ENCODE results near the gene COPA.
"Not testable (repeated sequence)": the region's sequence is repeated elsewhere in the genome, so short reads cannot be mapped to it uniquely, and the experiment has no call there.

COPA gene

DNA sequence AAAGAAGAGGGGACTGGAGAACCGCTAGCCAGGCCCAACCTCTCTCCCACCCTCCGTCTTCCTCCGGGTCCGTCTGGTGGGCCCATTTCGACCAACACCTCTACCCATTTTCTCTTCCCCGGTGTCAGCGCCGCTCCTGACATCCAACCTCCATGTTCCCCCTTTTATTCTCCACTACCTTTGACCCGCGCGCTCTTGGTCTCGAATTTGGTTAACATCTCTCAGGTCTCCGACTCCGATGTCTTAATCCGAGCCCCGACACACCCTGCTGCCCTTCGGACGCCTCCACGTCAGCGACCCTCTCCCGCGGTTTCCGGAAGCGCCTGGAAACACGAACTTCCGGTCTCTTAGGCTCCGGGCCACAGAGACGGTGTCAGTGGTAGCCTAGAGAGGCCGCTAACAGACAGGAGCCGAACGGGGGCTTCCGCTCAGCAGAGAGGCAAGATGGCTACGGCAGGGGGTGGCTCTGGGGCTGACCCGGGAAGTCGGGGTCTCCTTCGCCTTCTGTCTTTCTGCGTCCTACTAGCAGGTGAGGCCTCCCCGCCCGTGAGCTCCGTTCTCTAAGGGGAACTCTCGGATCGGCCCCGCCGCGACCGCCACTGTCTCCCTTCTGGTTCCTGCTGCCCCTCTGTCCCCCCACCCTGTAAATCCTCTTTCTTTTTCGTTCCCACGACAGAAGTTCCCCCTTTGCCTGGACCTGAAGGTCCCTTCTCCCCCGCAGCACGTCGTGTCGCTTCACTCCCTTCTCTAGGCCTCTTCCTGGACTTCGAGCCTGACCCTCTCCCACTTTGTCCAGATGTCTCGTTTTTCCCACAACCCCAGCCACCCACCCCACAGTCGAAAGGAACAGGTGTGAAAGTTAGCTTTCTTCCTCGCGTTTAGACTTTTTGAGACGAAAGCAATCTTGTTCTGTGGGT is at the start of gene COPA, which contains the start of gene NCSTN:
TSS of gene COPA (minus strand) at position 298 of the 917 bp plus-strand sequence. CDS start at position 218, 80 bp downstream.
TSS of gene NCSTN (plus strand) at position 431 of the 917 bp plus-strand sequence. CDS start at position 445, 14 bp downstream.
- DNase-seq, result peak; percentile 79

DNA sequence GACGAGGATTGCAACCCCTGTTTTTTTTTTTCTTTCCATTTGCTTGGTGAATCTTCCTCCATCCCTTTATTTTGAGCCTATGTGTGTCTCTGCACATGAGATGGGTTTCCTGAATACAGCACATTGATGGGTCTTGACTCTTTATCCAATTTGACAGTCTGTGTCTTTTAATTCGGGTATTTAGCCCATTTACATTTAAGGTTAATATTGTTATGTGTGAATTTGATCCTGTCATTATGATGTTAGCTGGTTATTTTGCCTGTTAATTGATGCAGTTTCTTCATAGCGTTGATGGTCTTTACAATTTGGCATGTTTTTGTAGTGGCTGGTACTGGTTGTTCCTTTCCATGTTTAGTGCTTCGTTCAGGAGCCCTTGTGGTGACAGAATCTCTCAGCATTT is 45.4 kb upstream of the COPA start:
- not testable (repeated sequence) for DNase-seq

DNA sequence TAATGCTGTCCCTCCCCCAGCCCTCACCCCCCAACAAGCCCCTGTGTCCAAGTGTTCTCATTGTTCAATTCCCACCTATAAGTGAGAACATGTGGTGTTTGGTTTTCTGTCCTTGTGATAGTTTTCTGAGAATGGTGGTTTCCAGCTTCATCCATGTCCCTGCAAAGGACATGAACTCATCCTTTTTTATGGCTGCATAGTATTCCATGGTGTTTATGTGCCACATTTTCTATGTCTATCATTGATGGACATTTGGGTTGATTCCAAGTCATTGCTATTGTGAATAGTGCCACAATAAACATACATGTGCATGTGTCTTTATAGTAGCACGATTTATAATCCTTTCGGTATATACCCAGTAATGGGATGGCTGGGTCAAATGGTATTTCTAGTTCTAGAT is 41.8 kb upstream of the COPA start:
- not testable (repeated sequence) for DNase-seq

DNA sequence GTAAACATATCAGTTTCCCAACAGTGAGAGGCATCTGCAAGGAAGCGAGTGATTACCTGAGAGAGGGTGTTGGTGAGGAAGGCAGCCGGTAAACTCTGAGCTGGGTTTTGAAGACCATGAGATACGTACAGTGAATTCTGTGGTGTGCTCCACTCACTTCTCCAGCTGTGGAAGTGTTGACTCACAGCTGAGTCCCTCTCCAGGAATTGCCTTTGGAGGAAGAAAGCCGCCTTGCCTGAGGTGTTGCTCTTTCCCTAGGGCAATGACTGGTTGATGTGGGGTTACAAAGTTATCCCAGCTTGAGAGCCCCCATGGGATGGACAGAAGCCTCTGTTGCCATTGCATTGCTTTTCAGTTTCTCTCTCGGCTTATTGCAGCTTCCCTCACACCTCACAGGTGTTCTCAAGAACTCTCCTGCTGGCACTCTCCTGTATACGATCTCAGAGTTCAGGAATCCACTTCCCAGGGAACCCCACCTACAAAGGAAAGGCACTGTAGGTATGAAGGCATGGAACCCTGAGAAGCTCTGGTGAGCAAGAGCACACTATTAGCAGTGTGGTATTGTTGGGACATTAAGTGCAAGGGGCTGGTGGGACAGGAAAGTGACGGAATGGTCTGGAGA is 34.6 kb upstream of the COPA start:
- no peak for DNase-seq

DNA sequence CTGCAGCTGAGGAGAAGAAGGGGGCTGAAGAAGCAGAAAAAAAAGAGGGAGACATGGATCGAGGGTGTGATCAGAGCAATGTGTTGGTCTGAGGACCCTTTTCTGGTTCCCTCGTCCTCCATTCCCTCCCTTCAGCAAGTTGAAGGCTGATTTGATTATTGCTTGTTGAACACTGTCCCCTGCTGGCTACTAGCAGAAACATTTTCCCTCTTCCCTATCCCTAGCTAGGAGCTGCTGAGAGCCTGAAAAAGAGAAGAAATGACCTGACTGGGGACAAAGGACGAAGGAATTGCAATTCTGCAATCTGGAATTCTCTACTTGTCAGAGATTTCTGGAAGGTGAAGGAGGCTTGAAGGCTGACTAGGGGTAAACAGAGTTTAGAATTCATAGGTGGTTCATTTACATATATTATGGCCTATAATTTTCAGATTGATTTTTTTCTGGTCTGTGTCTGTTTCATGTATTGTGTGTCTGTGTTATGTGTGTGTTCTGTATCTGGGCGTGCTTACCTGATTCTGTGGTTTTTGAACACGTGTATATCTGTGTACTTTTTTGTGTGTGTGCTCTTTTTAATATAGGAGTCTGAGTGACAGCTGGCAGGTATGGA is 33.6 kb upstream of the COPA start:
- peak; percentile 74 for DNase-seq

DNA sequence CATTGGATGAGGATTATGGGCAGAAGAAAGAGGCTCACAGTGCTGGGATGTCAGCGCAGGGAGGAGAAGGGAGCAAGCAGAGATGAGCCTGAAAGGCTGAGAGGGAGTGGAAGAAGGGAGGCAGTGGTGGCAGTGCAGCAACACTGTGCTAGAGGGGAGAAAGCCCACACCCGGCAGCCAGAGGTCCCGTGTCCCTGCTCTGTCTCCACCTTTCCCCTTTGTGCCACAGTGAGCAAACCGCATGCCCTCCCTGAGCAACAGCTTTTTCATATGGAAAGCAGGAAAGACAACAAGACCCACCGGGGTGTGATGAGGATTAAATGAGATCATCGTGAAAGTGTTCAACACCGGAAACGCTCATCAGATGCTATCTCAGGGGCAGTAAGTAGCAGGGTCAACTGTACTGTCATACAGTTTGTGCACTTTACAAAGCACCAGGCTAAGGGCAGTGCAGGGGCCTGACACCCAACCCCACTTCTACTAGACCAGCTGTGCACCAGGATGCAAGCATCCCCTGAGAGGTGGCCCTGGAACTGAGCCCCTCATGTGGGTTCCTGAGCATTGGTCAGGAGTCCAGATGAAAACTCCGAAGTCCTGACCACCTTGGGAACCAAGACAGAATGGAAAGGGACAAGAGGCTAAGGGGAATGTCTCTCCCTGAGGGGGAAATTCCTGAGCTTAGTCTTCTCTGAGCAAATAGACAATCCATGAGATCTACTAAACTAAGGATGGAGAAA is 32.9 kb upstream of the COPA start:
- no peak for DNase-seq

DNA sequence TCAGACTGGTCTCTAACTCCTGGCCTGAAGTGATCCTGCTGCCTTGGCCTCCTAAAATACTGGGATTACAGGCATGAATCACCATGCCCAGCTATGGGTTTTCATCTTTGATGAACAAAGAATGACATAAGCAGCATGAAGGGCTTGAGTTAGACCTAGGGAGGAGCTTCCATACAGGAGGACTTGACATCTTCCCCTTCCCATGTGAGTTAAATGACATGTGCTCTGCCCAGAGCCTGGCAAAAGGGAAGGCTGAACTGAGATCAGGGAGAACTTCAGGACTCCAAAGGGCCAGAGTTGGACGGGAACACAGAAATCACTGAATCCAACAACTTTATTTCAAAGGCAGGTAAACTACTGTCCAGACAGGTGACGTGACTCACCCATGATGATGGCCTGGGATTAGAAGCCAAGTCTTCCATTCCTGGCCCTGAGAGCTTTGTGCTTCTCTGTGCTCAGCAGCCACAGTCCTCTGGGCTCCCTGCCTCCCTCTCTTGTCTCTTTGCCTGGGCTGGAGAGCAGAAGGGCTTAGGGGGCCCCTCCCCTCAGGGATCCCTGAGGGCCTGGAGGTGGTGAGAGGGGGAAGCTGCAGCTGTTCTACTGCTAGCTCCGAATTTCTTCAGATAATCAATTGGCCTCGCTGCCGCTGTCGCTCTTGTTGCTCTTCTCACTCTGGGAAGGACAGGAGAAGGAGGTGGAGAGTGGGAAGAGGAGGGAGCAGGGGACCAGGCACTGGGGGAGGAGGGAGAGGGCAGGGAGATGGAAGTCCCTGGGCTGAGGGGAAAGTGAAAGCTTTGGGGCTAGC is 31.5 kb upstream of the COPA start:
- DNase-seq, result peak; percentile 75

DNA sequence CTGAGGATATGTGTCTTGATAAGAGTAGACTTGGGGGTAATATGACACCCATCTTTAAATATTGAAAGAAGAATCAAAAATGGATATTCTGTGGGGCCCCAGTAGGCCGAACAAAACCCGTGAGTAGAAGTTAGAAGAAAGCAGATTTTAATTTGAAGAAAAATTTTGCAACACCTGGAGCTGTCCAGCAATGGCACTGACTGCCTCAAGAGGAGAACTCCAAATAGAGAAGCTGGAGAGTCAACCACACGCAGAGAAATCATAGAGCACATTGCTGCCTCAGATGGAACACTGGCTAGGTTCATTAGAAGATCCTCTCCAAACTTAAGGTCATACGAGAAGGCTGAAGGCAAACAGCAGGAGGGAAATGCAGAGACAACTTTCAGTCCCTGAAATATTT is 30.6 kb upstream of the COPA start:
- no peak for DNase-seq

DNA sequence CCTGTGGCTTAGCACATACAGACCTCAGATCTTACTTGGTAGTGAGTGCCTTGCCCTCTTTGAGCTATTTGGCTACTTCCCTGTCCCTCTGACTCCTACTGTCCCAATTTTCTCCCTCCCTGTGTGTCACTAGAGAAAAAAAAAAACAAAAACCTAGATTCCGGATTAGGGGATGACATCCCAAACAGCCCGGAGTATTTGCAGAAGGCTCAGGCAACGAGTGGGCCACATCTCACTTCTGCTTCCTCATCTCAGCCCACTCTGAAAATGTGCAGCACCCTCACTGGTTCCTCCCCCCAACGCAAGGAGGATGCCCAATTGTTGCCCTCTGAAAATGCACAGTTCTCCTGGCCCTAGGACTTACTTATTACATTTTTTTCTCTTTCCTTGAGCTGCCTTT is 28.7 kb upstream of the COPA start:
- no peak for DNase-seq

DNA sequence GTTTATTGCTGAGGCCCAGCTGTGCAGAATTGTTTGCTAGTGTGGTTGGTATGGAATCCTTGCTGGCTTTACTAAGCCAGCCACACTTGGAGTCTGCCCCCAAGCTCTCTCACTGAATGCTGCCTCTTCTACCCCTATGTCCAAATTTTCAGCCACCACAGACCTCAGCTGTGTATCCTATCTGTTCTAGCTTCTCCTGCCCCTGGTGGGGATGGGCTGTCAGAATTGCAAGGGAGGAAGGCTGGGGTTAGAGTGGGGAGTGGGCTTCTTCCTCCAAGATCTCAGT is 28.2 kb upstream of the COPA start:
- DNase-seq, result no peak

DNA sequence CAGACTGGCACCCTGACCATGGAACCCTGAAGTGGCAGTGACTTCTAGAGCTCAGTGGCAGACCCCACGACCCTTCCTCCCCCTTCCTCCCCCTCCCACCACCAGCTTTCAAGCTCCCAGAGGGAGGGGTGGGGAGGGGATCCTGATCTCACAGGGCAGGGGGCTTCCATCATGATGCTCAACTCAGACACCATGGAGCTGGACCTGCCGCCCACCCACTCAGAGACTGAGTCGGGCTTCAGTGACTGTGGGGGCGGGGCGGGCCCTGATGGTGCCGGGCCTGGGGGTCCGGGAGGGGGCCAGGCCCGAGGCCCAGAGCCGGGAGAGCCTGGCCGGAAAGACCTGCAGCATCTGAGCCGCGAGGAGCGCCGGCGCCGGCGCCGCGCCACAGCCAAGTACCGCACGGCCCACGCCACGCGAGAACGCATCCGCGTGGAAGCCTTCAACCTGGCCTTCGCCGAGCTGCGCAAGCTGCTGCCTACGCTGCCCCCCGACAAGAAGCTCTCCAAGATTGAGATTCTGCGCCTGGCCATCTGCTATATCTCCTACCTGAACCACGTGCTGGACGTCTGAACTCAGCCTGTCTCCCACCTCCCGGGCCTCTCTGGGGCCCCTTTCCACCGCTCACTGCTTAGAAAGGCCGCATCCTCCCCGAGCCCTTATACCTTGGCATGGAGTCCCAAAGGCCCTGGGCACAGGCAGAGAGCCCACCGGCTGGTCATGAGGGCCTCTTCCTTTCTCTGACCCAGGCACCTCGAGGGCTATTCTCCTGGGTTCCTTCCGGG is 27.7 kb upstream of the COPA start:
- DNase-seq, result no peak

DNA sequence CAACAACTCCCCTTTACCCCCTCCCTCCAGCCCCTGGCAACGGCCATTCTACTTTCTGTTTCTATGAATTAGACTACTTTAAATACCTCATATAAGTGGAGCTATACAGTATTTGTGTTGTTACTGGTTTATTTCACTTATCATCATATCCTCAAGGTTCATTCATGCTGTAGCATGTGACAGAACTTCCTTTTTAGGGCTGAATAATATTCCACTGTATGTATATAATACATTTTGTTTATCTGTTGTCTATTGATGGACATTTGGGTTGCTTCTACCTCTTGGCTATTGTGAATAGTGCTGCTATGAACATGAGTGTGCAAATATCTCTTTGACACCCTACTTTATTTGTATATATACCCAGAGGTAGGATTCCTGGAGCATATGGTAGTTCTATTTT is 26.0 kb upstream of the COPA start:
- no peak for DNase-seq

DNA sequence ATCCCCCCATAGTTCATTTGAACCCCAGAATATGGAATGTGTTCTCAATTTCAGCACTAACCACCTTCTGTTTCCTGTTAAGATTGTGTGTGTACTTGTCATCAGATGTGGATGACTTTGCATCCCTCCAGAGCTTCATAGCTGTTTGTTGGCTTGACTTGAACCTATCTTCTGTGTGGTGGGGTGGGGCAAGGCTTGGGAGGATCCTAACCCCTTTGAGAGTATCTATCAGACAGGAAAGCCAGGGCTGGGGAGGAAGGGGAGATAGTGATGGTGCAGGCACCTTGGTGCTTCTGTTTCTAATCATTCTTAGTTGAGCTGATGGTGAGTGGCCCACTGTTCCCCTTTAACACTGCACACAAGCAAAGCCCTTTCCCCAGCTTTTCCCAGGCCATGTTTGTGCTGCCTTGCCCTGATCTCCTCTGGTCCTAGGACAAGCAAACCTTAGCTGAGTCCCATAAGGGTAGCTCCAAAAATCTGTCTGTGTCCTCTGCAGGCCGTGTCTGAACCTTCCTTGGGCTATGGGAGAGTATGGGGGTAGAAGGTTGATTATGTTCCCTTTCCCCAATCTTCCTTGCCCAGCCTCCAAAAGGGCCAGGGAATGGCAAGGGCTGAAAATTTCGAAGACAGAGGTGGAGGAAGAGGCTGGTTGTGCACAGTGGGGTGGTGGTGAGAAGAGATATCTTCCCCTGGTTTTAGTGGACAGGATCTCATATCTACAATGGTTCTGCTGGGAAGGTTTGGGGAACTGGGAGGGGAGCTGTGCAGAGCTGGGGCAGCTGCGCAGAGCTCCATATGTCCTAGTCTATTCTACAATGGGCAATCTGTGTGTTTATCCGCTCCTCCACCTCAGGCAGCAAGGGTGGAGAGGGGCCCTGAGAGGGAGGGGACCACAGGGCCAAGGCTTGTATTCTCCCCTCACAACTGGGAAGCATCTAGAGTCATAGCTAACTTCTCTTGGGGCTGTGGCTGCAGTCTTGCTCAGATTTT is 25.2 kb upstream of the COPA start:
- peak; percentile 13 for DNase-seq

DNA sequence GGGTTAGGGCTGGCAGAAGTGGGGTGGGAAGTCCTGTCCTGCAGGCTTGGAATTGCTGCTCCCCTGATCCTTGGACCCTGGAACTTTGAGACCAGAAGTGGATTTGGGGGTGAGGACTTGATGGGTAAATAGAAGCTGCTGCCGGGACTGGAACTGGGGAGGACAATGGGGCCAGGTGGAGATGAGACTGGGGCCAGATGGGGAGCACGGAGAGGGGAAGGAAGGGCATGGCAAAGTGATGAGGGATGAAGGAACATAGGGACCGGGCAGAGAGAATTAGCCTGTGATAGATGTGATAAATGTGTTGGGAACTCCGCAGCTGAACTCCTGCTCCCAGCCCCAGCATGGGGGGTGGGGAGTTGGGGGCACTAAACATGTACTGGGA is 24.5 kb upstream of the COPA start:
- no peak for DNase-seq

DNA sequence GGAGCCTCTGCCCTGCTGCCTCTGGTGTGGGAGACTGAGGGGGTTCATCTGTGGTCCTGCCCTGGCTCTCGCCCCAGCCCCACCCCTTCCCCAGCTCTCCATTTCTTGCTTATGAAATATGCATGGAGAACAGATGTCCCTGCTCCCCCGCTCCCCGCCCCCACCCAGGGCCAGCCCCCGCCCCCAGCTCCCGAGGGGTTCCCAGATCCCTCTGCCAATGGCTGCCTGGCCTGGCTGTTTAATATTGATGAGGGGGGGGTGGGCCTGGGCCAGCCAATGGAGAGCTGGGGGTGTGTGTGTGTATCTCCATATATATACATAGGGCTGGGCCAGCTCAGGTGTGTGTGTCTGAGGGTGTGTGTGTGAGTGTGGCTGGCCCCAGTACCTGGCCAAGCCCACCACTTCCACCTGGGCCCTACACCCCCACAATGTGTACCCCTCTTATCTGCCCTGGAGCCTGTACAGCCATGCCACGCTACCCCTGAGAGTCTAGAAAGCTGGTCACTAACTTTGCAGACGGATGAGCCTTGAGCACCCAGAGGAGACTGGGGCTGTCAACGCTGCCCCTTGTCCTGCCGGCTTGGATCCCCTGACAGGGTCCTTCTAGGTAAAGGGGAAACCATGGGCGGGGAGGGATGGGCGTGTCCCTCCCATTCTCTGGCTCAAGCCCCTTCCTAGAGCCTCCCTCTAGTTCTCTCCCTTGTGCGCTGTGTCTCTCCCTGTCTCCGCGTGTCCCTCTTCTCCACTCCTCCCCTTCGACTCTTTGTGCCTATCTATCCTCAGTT is 23.9 kb upstream of the COPA start, which contains the start of gene NHLH1:
TSS of gene NHLH1 (plus strand) at position 341 of the 785 bp plus-strand sequence. CDS start 3,661 bp downstream, outside the sequence.
- DNase-seq, result peak; percentile 86

DNA sequence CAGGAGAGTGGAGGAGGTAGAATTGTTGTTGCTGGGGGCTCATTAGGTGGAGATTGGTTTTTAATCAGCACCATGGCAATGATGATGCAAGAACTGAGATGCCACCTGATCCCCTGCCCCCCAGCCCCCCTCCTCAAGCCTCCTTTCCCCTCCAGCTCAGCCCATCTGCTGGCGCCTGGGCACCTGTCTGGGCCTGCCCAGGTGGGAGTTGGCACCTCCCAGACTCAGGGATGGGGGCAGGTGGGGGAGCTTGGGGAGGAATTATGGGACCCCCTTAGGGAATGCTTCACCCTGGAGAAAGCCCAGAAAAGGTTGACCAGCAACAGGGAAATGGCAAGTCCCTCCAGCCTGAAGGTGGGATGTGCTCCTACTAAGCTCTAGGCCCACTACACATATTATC is 22.3 kb upstream of the COPA start:
- DNase-seq, result peak; percentile 21

DNA sequence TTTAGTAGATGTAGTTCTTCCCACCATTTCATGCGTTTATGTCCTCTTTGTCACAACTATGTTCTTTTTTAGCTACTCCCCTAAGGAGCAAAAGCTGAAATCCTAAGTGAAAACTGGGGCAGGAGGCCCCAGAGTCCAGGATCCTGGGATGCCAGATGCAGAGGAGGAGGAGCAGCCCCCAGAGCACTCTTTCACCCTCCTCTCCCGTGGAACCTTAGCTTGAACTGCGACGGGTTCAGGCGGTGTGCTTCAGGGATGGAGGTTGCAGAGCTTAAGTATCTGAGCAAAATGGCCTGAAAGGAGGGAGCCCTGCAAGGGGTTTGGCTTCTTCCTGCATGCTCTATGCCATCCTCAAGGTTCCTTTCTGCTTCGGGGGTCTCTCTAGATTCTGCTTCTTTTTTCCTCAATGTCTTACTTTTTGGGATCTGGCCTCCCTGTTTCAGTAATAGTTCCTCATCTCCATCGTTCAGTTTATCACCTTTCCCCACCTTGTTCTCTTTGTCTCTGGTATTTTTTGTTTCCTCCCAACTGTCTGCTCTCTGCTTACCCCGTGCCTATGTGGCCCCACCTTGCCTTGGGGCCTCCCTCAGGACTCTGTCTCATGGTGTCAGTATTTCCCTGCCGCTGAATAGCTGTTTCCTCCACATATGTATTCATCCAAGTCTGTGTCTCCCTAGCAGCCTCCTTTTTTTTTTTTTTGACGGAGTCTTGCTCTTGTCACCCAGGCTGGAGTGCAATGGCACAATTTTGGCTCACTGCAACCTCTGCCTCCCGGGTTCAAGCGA is 21.1 kb upstream of the COPA start:
- DNase-seq, result peak; percentile 18

DNA sequence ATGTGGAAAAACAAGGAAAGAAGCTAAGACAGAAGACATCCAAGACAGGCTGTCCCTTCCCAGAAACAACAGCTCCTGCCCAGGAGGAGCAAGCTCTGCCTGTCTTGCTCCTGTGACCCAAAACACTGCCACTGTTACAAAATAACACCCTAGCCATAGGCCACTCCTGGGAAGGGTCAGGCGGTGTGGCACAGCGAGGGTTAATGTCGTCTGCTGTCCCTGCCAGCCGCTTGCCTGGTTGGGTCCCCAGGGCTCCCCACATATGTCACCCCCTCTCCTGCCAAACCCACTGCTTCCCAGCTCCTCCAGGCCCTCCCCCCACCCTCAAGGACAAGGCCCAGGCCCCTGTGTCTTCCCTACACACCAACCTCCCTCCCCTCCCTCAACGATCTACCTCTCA is 20.0 kb upstream of the COPA start:
- peak; percentile 52 for DNase-seq
